GM19351 (cell line): ENCODE results near the gene IQCE.

Experiments used
- ATAC-seq: cut with Tn5 transposase; IDR thresholded peaks from one replicate; pipeline ENCODE4 v1.9.1; 2021; ENCODE audit warnings: mild to moderate bottlenecking, moderate library complexity; ENCODE audit not compliant: unreplicated experiment

IQCE gene, protein sequence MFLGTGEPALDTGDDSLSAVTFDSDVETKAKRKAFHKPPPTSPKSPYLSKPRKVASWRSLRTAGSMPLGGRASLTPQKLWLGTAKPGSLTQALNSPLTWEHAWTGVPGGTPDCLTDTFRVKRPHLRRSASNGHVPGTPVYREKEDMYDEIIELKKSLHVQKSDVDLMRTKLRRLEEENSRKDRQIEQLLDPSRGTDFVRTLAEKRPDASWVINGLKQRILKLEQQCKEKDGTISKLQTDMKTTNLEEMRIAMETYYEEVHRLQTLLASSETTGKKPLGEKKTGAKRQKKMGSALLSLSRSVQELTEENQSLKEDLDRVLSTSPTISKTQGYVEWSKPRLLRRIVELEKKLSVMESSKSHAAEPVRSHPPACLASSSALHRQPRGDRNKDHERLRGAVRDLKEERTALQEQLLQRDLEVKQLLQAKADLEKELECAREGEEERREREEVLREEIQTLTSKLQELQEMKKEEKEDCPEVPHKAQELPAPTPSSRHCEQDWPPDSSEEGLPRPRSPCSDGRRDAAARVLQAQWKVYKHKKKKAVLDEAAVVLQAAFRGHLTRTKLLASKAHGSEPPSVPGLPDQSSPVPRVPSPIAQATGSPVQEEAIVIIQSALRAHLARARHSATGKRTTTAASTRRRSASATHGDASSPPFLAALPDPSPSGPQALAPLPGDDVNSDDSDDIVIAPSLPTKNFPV

GRCh38 chr7:2558629-2559282 is at the start of gene IQCE:
Gene IQCE, plus strand, starts transcription at chr7:2558979. Its CDS starts 203 bp downstream, at chr7:2559182.
- ATAC-seq, result peak; percentile 53

GRCh38 chr7:2509298-2509906 is 49.4 kb upstream of the IQCE start:
- no peak for ATAC-seq

DNA sequence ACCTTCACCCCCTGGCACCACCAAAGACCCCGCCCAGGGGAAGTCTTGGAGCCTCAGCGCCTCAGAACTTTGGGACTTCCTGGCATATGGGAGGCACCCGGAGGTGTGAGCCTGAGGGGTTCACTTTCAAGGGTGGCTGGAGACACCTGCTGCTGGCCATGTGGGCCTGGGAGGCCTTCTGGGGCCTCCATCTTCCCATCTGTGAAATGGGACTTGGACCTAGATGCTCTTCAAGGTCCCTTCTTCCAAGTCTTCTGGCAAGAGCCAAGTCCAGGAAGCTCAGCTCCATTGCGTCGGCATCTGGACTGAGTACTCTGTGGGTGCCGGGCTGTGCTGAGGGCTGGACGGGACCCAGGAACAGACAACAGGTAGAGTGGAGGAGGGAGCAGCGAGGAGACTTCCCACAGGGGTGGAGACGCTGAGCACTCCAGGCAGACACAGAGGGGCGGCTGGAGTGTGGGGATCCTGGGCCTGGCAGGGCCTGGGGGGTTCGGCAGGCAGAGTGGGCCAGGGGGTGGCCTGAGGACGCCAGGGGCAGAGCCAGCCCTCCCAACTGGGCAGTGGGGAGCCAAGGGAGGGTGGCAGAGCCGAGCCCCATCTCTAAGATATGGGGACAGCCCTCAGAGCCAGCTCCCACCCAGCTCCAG is 48.5 kb upstream of the IQCE start:
- ATAC-seq, result no peak

GRCh38 chr7:2510909-2511768 is 47.6 kb upstream of the IQCE start:
- no peak for ATAC-seq

GRCh38 chr7:2511769-2512168 is 47.0 kb upstream of the IQCE start:
- no peak for ATAC-seq

DNA sequence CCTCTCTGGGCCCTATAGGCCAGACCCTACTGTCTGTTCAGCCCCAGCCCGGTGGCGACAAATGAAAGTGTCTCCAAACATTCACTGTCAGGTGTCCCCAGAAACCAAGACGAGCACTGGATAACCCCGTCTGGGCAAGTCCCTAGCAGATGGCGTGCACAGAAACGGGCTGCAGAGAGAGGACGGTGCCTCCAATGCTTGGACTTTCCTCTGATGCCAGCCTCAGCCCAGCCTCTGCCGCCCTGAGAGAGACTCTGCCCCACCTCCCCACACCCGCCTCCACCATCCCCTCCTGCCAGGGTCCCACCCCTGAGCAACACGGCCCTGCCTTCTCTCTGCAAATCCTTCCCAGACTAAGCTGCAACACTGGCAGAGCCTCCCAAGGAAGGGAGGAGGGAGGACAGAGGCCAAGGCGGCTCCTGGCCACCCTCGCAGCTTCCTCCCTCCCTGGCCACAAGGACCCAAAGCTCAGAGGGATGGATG is 46.6 kb upstream of the IQCE start:
- ATAC-seq, result no peak

DNA sequence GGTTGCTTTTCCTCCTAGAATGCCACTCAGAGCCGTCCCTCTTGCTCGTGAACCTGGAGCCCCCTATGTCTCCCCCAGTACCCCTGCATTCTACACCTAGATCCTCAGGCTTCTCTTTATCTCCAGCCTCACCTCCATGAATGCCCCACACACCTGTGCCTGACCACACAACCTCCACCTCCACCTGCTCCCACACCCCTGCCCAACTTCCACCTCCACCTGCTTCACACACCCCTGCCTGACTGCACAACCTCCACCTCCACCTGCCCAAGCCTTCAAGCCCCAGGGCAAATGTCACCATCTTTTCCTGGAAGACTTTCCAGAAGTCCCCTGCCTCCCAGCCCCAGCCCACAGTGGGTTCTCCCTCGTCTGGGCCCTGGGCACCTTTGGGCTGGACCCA is 46.1 kb upstream of the IQCE start:
- ATAC-seq, result no peak

DNA sequence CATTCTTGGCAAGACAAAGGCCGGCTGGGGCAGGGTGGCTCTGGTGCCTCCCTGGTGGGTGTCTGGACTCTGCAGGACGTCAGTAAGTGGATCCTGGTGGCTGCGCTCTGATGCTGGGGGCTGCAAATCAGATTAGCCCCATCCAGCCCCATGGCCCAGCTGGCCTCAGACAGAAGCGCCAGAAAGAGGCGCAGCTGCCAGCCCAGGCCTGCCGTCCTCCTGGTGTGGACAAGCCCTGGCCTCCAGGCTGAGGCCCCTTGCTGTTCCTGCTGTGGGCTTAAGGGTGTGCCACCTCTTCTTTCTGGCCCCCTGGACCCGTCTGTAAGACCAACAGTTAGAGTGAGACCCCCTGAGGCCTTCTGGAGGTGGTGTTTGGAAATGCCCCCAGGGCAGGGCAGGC is 45.1 kb upstream of the IQCE start:
- ATAC-seq, result no peak

DNA sequence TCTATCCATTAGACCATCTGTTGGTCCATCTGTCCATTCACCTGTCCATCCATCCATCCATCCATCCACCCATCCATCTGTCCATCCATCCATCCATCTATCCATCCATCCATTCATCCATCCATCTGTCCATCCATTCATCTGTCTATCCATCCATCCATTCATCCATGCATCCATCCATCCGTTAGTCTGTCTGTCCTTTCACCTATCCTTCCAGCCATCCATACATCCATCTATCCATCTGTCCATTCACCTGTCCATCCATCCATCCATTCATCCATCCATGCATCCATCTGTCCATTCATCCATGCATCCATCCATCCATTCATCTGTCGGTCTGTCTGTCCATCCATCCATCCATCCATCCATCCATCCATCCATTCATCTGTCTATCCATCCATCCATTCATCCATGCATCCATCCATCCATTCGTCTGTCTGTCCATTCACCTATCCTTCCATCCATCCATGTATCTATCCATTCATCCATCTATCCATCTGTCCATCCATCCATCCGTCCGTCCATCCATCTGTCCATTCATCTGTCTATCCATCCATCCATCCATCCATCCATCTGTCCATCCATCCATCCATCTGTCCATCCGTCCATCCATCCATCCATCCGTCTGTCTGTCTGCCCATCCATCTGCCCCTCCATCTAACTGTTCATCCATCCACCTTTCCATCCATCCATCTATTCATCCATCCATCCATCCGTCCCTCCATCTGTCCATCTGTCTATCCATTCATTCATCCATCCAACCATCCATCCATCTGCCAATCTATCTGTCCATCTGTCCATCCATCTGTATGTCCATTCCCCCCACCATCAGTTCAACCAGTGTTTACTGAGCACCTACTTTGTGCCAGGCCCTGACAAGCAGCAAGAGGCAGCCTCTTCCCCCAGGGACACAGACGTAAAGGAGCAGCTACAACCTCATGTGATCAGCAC is 44.0 kb upstream of the IQCE start:
- no peak for ATAC-seq

DNA sequence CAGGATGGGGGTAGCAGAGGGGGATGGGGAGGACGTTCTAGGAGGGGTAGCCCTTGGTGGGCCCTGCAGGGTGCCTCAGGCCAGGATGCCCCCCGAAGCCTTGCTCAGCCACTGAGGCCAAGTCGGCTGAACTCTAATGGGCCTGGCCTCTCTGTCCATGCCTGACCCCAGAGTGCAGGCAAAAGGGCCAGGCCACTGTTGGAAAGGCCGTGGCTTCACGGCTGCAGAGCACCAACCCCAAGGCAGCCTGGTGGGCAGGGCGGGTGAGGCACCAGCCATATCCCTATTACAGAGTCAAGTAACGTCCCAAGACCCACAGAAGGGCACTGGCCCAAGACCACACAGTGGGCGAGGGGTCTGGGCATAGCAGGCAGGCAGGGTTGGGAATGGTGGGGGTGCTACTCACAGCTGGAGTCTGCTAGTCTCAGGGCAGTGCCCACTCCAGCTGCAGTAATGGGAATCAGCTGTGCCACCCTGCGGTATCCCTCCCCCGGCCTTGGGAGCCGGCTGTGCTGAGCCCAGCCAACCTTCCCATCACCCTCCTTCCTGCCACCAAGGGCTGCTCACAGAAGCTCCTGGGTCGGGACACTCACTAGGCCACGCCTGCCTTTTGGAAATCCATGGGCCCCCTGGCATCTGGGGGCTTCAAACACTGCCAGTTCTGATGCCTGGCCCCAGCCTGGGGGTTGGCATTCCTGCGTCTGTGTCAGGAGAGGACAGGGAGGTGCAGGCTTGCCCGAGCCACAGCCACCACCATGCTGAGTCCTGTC is 43.2 kb upstream of the IQCE start:
- ATAC-seq, result no peak

GRCh38 chr7:2516194-2516555 is 42.6 kb upstream of the IQCE start:
- ATAC-seq, result no peak

GRCh38 chr7:2517026-2517425 is 41.8 kb upstream of the IQCE start:
- ATAC-seq, result no peak

DNA sequence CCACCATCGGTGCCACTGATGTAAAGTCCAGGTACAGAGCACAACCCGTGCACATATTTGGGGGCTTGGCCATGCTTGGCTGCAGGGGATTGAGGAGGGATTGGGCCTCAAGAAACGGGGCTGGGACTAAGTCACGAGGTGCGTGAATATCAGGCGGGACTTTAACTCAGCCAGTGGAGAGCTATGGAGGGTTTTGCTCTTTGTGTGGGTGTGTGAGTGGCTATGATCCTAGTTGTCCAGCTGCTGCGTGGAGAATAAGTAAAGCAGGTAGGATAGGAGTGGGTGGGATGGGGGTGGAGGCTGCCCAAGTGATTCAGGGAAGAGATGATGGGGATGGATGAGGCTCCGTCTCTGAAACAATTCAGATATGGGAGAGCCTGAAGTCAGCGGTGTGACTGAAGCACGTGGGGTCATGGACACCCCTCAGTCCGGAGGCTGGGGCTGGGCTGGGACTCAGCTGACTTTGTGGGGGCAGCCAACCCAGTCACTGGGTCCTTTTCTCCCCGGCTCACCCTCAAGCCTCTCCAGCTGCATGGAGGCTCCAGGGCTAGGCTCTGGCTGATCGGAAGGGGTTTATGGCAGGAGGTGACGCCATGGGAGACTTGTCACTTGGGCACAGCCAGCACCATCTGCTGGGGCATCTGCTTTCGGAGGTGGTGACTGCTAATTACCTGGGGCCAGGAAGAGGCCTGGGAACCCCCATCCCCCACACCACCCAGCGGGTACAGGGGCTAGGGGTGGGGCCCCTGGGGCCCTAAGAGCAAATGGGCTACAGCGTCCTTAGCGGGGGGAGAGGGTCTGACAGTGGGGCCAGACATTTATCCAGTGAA is 40.9 kb upstream of the IQCE start:
- no peak for ATAC-seq

- ATAC-seq, result no peak
Measured at GRCh38 chr7:2518737-2519118, 40.1 kb upstream of the IQCE start.

- ATAC-seq, result peak; percentile 85
Measured at GRCh38 chr7:2519119-2519930, 39.5 kb upstream of the IQCE start, which contains the start of gene LFNG. Gene LFNG, plus strand, starts transcription at chr7:2519774. Its CDS starts 88 bp downstream, at chr7:2519862.

DNA sequence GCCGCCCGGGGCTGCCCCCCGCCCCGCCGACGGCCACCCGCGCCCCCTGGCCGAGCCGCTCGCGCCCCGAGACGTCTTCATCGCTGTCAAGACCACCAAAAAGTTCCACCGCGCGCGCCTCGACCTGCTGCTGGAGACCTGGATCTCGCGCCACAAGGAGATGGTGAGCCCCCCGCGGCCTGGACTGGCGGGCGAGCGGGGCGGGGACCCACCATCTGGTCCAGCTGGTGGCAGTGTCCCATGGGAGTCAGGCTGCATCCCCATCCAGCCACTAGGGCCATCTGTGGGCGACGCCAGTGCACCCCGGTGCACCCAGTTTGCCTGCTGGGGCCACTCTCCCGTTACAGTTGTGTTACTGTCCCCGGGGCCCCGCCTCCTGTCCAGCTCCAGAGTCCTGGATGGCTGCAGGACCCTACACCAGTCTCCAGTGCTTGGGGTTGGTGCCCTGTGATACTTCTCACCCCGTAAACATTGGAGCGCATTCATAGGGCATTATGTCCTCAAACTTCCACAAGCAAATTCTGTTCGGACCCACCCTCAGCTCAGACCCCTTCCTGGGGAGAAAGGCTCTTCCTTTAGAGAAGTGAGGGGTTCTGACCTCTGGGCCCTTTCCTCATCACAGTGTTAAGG is 38.5 kb upstream of the IQCE start:
- ATAC-seq, result no peak
